ENCODE results near the gene HAS3. TPM values are rescaled to one million over a fixed set of nuclear protein-coding genes. Genes with fewer than 3 reads are reported as not detected.

Gene HAS3
- total RNA-seq, 1 donor from 2014 or later, result 3.7 TPM

- no peak for TF ChIP-seq CTCF (conservative IDR thresholded peaks at IDR 0.05)
- no peaks in the 10 kb centered on the region for H3K9me3 Mint-ChIP-seq
- no peak for DNase-seq (ENCODE audit: extremely low spot score, unreplicated experiment)
- no peaks in the 10 kb centered on the region for H3K36me3 Mint-ChIP-seq
- H3K4me3 Mint-ChIP-seq, result no peak overlapping the region
- peaks cover 4% of the 10 kb centered on the region for H3K27me3 Mint-ChIP-seq
- H3K27ac Mint-ChIP-seq, result no peak overlapping the region
- peaks cover 4% of the 10 kb centered on the region for H3K4me1 Mint-ChIP-seq (ENCODE audit: unreplicated experiment)
Observed at GRCh38 chr16:69093974-69094373, 11.5 kb upstream of the HAS3 start.

- H3K36me3 Mint-ChIP-seq, result no peaks in the 10 kb centered on the region
- H3K9me3 Mint-ChIP-seq, result no peaks in the 10 kb centered on the region
- H3K4me1 Mint-ChIP-seq (ENCODE audit: unreplicated experiment), result peaks cover 1% of the 10 kb centered on the region
- no peak overlapping the region for H3K27ac Mint-ChIP-seq
- H3K4me3 Mint-ChIP-seq, result no peak overlapping the region
- DNase-seq (ENCODE audit: extremely low spot score, unreplicated experiment), result no peak
- H3K27me3 Mint-ChIP-seq, result peaks cover 4% of the 10 kb centered on the region
- no peak for TF ChIP-seq CTCF (conservative IDR thresholded peaks at IDR 0.05)
Observed at GRCh38 chr16:69094501-69094900, 11.0 kb upstream of the HAS3 start.

DNA sequence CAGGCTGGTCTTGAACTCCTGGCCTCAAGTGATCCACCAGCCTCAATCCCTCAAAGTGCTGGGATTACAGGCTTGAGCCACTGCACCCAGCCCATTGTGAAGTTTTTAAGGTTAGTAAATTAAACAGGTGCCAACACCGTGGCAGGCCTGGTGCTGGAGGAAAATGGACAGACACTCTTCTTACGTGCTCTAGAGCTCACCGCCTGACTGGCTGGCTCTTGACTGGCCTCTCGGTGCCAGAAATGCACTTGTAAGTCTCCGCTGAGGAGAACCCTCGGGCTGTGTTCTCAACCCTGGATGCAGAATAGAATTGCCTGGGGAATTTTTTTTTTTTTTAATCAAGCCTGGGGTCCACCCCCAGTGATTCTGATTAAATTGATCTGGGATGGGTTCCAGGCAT, 10.3 kb upstream of the HAS3 start:
- no peak for TF ChIP-seq CTCF (conservative IDR thresholded peaks at IDR 0.05)
- Mint-ChIP-seq H3K27ac (no peak overlapping the region), H3K27me3 (peaks cover 4% of the 10 kb centered on the region), H3K4me1 (ENCODE audit: unreplicated experiment) (peaks cover 6% of the 10 kb centered on the region), H3K36me3 (no peaks in the 10 kb centered on the region), H3K4me3 (no peak overlapping the region), H3K9me3 (no peaks in the 10 kb centered on the region)
- DNase-seq (ENCODE audit: extremely low spot score, unreplicated experiment), result no peak

- no peaks in the 10 kb centered on the region for H3K9me3 Mint-ChIP-seq
- DNase-seq (ENCODE audit: extremely low spot score, unreplicated experiment), result no peak
- H3K4me1 Mint-ChIP-seq (ENCODE audit: unreplicated experiment), result peaks cover 12% of the 10 kb centered on the region
- no peak for TF ChIP-seq CTCF (conservative IDR thresholded peaks at IDR 0.05)
- H3K36me3 Mint-ChIP-seq, result no peaks in the 10 kb centered on the region
- no peak overlapping the region for H3K27ac Mint-ChIP-seq
- no peak overlapping the region for H3K4me3 Mint-ChIP-seq
- H3K27me3 Mint-ChIP-seq, result peaks cover 31% of the 10 kb centered on the region
Observed at GRCh38 chr16:69100071-69100691, 5.3 kb upstream of the HAS3 start.

- Mint-ChIP-seq H3K27me3 (peaks cover 59% of the 10 kb centered on the region), H3K4me3 (peak overlapping the region; percentile 83), H3K36me3 (peaks cover 4% of the 10 kb centered on the region), H3K4me1 (ENCODE audit: unreplicated experiment) (peaks cover 18% of the 10 kb centered on the region), H3K9me3 (no peaks in the 10 kb centered on the region), H3K27ac (no peak overlapping the region)
- no peak for TF ChIP-seq CTCF (conservative IDR thresholded peaks at IDR 0.05)
- no peak for DNase-seq (ENCODE audit: extremely low spot score, unreplicated experiment)
Observed at GRCh38 chr16:69106491-69107315, 1.2 kb downstream of the HAS3 start.
